Mesendoderm (in vitro differentiated cells): ENCODE data around the gene ROM1.
"Not testable (repeated sequence)": the region's sequence is repeated elsewhere in the genome, so short reads cannot be mapped to it uniquely, and the experiment has no call there.

Experiments used
- DNase-seq: peaks from one replicate; pipeline ENCODE4 v3.0.0; 2013
- H2AK5ac ChIP-seq: 2 replicates; pipeline ENCODE4 v1.6.1; 2013; ENCODE audit warnings: low read length, inconsistent platforms
- H2BK120ac ChIP-seq: 2 replicates; pipeline ENCODE4 v1.6.1; 2013; ENCODE audit warnings: low read depth, mild to moderate bottlenecking, low read length, moderate library complexity, mixed read lengths
- H2BK15ac ChIP-seq: replicated peaks from 2 replicates; pipeline ENCODE4 v1.6.1; 2013; ENCODE audit warnings: low read depth, mild to moderate bottlenecking, moderate library complexity
- H2BK5ac ChIP-seq: 2 replicates; pipeline ENCODE4 v1.6.1; 2013; ENCODE audit warnings: low read length, inconsistent platforms
- H3K18ac ChIP-seq: 2 replicates; pipeline ENCODE4 v1.6.1; 2013; ENCODE audit warnings: mild to moderate bottlenecking, low read length, mixed read lengths
- H3K23ac ChIP-seq: one replicate; pipeline ENCODE4 v1.6.1; 2013; ENCODE audit warnings: low read length
- H3K27ac ChIP-seq: 2 replicates; pipeline ENCODE4 v1.5.1; 2013; ENCODE audit warnings: low read depth, mild to moderate bottlenecking, inconsistent platforms, low read length, moderate library complexity
- H3K27me3 ChIP-seq: 2 replicates; pipeline ENCODE4 v1.6.1; 2013; ENCODE audit warnings: low read length, control low read depth, mild to moderate bottlenecking, inconsistent platforms; ENCODE audit not compliant: insufficient read depth, poor library complexity
- H3K36me3 ChIP-seq: 2 replicates; pipeline ENCODE4 v1.6.1; 2013; ENCODE audit warnings: low read length, inconsistent platforms; ENCODE audit not compliant: control insufficient read depth, insufficient read depth
- H3K4ac ChIP-seq: one replicate; pipeline ENCODE4 v1.6.1; 2013; ENCODE audit warnings: low read depth, mild to moderate bottlenecking, low read length, moderate library complexity
- H3K4me1 ChIP-seq: 2 replicates; pipeline ENCODE4 v1.6.1; 2013; ENCODE audit warnings: low read depth, low read length, inconsistent platforms; ENCODE audit not compliant: control insufficient read depth
- H3K4me2 ChIP-seq: 2 replicates; pipeline ENCODE4 v1.6.1; 2013; ENCODE audit warnings: low read length
- H3K4me3 ChIP-seq: 2 replicates; pipeline ENCODE4 v1.5.1; 2013; ENCODE audit warnings: mild to moderate bottlenecking, low read length
- H3K56ac ChIP-seq: one replicate; pipeline ENCODE4 v1.6.1; 2013; ENCODE audit warnings: low read length
- H3K79me1 ChIP-seq: 2 replicates; pipeline ENCODE4 v1.6.1; 2013; ENCODE audit warnings: low read length, inconsistent platforms
- H3K79me2 ChIP-seq: 2 replicates; pipeline ENCODE4 v1.6.1; 2013; ENCODE audit warnings: mild to moderate bottlenecking, low read length; ENCODE audit not compliant: control insufficient read depth, insufficient read depth
- H3K9ac ChIP-seq: 2 replicates; pipeline ENCODE4 v1.6.1; 2013; ENCODE audit warnings: low read length, inconsistent platforms
- H4K5ac ChIP-seq: one replicate; pipeline ENCODE4 v1.6.1; 2013; ENCODE audit warnings: low read length
- H4K8ac ChIP-seq: one replicate; pipeline ENCODE4 v1.6.1; 2013; ENCODE audit warnings: low read depth, mild to moderate bottlenecking, control low read depth, low read length, moderate library complexity
- WGBS: extraction: QIAGEN DNeasy Blood & Tissue Kit; methylation state at CpG from one replicate; pipeline ENCODE4 v1.1.7; 2013; ENCODE audit warnings: low lambda C conversion rate, missing lambda C conversion rate; ENCODE audit not compliant: insufficient coverage; ENCODE audit errors: extremely low coverage; 5-methylcytosine and 5-hydroxymethylcytosine counted together

Gene ROM1

DNA sequence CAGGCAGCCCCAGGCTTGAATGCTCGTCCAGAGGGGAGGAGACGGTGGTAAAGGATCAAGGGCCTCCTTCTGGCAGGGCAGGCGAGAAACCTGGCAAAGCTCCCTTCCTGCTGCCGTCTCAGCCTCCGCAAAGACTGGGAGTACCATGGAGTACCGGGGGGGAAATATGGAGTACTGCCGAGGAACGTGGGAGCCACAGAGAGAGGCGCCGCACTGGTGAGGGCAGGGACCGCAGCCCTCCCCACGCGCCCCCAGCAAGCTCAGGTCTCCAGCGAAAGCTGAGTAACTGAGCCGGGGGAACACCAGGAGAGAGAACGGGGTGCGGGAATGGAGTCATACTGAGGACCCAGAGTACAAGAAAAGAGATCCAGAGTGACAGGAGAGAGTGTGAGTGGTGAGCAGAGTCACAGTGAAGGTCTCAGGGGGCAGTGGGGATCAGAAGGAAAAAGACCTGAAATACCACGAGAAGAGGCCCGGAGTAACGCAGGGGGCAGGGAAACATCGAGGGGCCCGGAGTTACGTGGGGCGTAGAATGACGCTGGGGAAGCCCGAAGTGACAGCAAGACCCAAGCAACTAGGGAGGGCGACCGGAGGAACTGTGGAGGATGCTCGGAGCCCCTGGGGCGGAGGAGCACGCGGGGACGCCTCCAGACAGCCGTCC, 1.2 kb upstream of the ROM1 start:
- no peaks in the 10 kb centered on the region for H3K36me3 ChIP-seq
- no peaks in the 10 kb centered on the region for H3K27me3 ChIP-seq
- H3K56ac ChIP-seq: peak overlapping the region; percentile 98
- no peaks in the 10 kb centered on the region for H3K79me1 ChIP-seq
- peak; percentile 59 for DNase-seq
- H4K8ac ChIP-seq: no peak overlapping the region
- peak overlapping the region; percentile 5 for H2BK120ac ChIP-seq
- H4K5ac ChIP-seq: no peak overlapping the region
- H3K23ac ChIP-seq: peak overlapping the region; percentile 98
- H2BK5ac ChIP-seq: no peak overlapping the region
- no peak overlapping the region for H2AK5ac ChIP-seq
- H3K79me2 ChIP-seq: no peaks in the 10 kb centered on the region
- peaks cover 6% of the 10 kb centered on the region for H3K4me1 ChIP-seq
- peak overlapping the region; percentile 95 for H3K9ac ChIP-seq
- no peak overlapping the region for H2BK15ac ChIP-seq
- H3K4ac ChIP-seq: peak overlapping the region; percentile 41
- no CpG with 5 or more reads among the region's 34 CpGs for WGBS
- peak overlapping the region; percentile 55 for H3K18ac ChIP-seq
- peak overlapping the region; percentile 38 for H3K27ac ChIP-seq
- peak overlapping the region; percentile 100 for H3K4me2 ChIP-seq
- H3K4me3 ChIP-seq: peak overlapping the region; percentile 82

DNA sequence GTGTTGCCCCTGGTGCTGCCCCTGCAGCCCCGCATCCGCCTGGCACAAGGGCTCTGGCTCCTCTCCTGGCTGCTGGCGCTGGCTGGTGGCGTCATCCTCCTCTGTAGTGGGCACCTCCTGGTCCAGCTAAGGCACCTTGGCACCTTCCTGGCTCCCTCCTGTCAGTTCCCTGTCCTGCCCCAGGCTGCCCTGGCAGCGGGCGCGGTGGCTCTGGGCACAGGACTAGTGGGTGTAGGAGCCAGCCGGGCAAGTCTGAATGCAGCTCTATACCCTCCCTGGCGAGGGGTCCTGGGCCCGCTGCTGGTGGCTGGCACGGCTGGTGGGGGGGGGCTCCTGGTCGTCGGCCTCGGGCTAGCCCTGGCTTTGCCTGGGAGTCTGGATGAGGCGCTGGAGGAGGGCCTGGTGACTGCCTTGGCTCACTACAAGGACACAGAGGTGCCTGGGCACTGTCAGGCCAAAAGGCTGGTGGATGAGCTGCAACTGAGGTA, 278 bp downstream of the ROM1 start:
- WGBS: no CpG with 5 or more reads among the region's 15 CpGs
- no peak overlapping the region for H2BK120ac ChIP-seq
- peaks cover 6% of the 10 kb centered on the region for H3K4me1 ChIP-seq
- no peaks in the 10 kb centered on the region for H3K79me1 ChIP-seq
- H3K27me3 ChIP-seq: no peaks in the 10 kb centered on the region
- H2BK15ac ChIP-seq: no peak overlapping the region
- DNase-seq: no peak
- no peak overlapping the region for H3K18ac ChIP-seq
- no peak overlapping the region for H3K4ac ChIP-seq
- no peak overlapping the region for H4K5ac ChIP-seq
- no peak overlapping the region for H3K9ac ChIP-seq
- H2AK5ac ChIP-seq: no peak overlapping the region
- no peak overlapping the region for H4K8ac ChIP-seq
- H3K4me2 ChIP-seq: no peak overlapping the region
- H3K56ac ChIP-seq: peak overlapping the region; percentile 1
- peak overlapping the region; percentile 32 for H3K27ac ChIP-seq
- H3K4me3 ChIP-seq: no peak overlapping the region
- no peak overlapping the region for H3K23ac ChIP-seq
- H3K36me3 ChIP-seq: no peaks in the 10 kb centered on the region
- no peak overlapping the region for H2BK5ac ChIP-seq
- H3K79me2 ChIP-seq: no peaks in the 10 kb centered on the region

DNA sequence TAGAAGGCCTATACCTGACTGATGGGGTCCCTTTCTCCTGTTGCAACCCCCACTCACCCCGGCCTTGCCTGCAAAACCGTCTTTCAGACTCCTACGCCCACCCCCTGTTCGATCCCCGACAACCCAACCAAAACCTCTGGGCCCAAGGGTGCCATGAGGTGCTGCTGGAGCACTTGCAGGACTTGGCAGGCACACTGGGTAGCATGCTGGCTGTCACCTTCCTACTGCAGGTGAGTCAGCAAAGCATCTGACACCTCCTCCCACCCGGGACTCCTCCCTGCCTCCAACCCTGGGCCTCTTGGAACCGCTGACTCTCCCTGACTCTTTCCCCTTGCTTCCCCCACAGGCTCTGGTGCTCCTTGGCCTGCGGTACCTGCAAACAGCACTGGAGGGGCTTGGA, 1.2 kb downstream of the ROM1 start:
- Histone ChIP-seq H3K23ac (no peak overlapping the region), H3K27ac (peak overlapping the region; percentile 71)
- no CpG with 5 or more reads among the region's 8 CpGs for WGBS

DNA sequence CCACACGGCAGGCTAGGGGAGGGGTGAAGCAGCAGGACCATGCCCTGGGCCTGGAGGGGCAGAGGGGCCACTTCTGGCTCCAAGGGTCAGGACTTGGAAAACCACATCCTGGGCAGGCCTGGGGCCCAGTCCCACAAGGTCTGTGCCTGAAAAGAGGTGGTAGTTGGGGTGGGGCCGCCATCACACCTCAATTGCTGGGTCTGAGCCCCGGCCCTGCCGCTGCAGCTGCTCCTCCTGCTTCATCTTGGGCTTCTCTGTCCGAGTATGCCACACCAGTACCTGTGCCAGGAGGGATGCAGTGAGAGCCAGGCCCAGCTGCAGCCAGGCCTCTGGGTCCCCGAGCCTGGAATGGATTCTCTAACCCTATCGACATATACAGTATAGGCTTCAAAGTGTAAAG, 2.5 kb downstream of the ROM1 start:
- Histone ChIP-seq H3K27me3 (no peaks in the 10 kb centered on the region), H2BK120ac (no peak overlapping the region), H3K36me3 (no peaks in the 10 kb centered on the region), H3K23ac (no peak overlapping the region), H2BK15ac (no peak overlapping the region), H3K18ac (no peak overlapping the region), H3K79me2 (no peaks in the 10 kb centered on the region), H3K4ac (no peak overlapping the region), H4K5ac (no peak overlapping the region), H2AK5ac (no peak overlapping the region), H3K9ac (no peak overlapping the region), H3K56ac (peak overlapping the region; percentile 2), H3K27ac (no peak overlapping the region), H3K4me2 (no peak overlapping the region), H4K8ac (no peak overlapping the region), H3K79me1 (no peaks in the 10 kb centered on the region), H3K4me1 (peaks cover 6% of the 10 kb centered on the region), H3K4me3 (no peak overlapping the region), H2BK5ac (no peak overlapping the region)
- no peak for DNase-seq
- WGBS: no CpG with 5 or more reads among the region's 7 CpGs

More for the DNA sequence above, 1.2 kb downstream of the ROM1 start:
- DNase-seq: peak; percentile 82
- Histone ChIP-seq H3K18ac (no peak overlapping the region), H3K9ac (peak overlapping the region; percentile 55), H4K8ac (no peak overlapping the region), H3K4me2 (no peak overlapping the region), H3K36me3 (no peaks in the 10 kb centered on the region), H3K4me3 (no peak overlapping the region), H3K27me3 (no peaks in the 10 kb centered on the region), H2BK15ac (no peak overlapping the region), H3K79me2 (no peaks in the 10 kb centered on the region), H2AK5ac (no peak overlapping the region), H3K79me1 (no peaks in the 10 kb centered on the region), H3K4me1 (peaks cover 6% of the 10 kb centered on the region), H3K56ac (peak overlapping the region; percentile 71), H2BK5ac (no peak overlapping the region), H2BK120ac (no peak overlapping the region), H4K5ac (no peak overlapping the region), H3K4ac (no peak overlapping the region)

DNA sequence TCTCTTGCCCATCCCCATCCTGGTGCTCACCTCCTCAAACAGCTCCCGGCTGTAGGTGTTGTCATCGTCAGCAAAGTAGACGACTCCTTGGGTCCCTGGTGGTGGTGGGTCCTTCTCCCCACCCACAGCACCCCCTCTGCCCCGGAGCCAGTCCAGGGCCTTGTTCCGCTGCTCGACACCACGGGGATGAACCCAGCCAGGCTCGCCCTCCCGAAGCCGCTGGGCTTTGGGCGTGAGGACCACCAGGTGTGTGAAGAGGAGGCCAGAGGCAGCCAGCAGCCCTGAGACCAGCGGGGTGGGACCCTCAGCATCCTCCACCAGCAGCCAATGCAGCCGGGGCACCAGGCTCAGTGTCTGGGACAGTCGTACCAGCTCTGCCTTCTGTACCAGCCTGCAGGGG, 3.9 kb downstream of the ROM1 start:
- H3K79me2 ChIP-seq, H2BK15ac ChIP-seq, H3K9ac ChIP-seq, H3K36me3 ChIP-seq, H3K79me1 ChIP-seq, H3K18ac ChIP-seq, H3K4me1 ChIP-seq, H3K56ac ChIP-seq, H3K4ac ChIP-seq, H2AK5ac ChIP-seq, H3K4me2 ChIP-seq, H4K5ac ChIP-seq, H4K8ac ChIP-seq, H3K4me3 ChIP-seq, H3K27me3 ChIP-seq, DNase-seq, H2BK120ac ChIP-seq, H2BK5ac ChIP-seq, H3K27ac ChIP-seq, H3K23ac ChIP-seq: not testable (repeated sequence)
- WGBS: no CpG with 5 or more reads among the region's 14 CpGs
